WERI-Rb-1 (cell line): Measurements from ENCODE around the gene LSM4.

Experiments used
- DNase-seq: peaks from one replicate; pipeline ENCODE4 v3.0.0-alpha.2; 2020
- H3K27ac ChIP-seq: fragments of 250-450 bp; sonication (Bioruptor Pico); 2 replicates; pipeline ENCODE4 v1.5.1; 2020; ENCODE audit warnings: mild to moderate bottlenecking, moderate library complexity
- H3K27me3 ChIP-seq: fragments of 250-450 bp; sonication (Bioruptor Pico); 2 replicates; pipeline ENCODE4 v1.5.1; 2021; ENCODE audit warnings: mild to moderate bottlenecking, low read depth, moderate library complexity; ENCODE audit not compliant: insufficient read depth, severe bottlenecking
- H3K36me3 ChIP-seq: fragments of 250-450 bp; sonication (Bioruptor Pico); 2 replicates; pipeline ENCODE4 v1.5.1; 2020; ENCODE audit warnings: mild to moderate bottlenecking, moderate library complexity
- H3K4me3 ChIP-seq: 2 replicates; pipeline ENCODE4 v1.5.1; 2011; ENCODE audit warnings: low read depth, mild to moderate bottlenecking, control low read depth, low read length
- H3K9me3 ChIP-seq: fragments of 250-450 bp; sonication (Bioruptor Pico); 2 replicates; pipeline ENCODE4 v1.5.1; 2021; ENCODE audit warnings: mild to moderate bottlenecking, moderate library complexity; ENCODE audit not compliant: severe bottlenecking
- TF ChIP-seq, protein P1 (sequence below): IDR thresholded peaks from 2 replicates; pipeline ENCODE4 v1.5.1; 2011; ENCODE audit warnings: low read depth, mild to moderate bottlenecking, control low read depth, inconsistent platforms, low read length

LSM4 gene

DNA sequence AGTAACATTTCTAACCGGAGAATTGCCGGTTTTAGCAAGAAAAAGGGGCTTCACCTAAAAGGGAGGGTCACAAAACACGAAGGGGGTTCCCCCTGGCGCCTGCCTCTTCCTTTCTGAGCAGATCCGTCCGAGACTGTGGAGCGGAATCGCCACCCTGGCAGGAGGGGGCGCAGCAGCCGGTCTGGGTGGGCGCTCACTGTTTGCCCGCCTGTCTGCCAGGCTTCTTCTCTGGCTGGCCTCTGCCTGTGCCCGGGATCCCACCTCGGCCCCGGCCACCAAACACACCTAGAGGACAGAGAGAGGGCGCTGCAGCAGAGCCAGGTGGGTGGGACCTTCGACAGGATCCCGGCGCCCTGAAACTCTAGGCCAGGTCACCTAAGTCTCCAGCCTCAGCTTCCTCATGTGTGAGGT lies 15.6 kb downstream of the LSM4 start:
- no peaks in the 10 kb centered on the region for H3K27me3 ChIP-seq
- H3K9me3 ChIP-seq = no peaks in the 10 kb centered on the region
- DNase-seq = no peak
- TF ChIP-seq, protein P1, sequence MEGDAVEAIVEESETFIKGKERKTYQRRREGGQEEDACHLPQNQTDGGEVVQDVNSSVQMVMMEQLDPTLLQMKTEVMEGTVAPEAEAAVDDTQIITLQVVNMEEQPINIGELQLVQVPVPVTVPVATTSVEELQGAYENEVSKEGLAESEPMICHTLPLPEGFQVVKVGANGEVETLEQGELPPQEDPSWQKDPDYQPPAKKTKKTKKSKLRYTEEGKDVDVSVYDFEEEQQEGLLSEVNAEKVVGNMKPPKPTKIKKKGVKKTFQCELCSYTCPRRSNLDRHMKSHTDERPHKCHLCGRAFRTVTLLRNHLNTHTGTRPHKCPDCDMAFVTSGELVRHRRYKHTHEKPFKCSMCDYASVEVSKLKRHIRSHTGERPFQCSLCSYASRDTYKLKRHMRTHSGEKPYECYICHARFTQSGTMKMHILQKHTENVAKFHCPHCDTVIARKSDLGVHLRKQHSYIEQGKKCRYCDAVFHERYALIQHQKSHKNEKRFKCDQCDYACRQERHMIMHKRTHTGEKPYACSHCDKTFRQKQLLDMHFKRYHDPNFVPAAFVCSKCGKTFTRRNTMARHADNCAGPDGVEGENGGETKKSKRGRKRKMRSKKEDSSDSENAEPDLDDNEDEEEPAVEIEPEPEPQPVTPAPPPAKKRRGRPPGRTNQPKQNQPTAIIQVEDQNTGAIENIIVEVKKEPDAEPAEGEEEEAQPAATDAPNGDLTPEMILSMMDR = no peak
- H3K27ac ChIP-seq = no peak overlapping the region
- peaks cover 64% of the 10 kb centered on the region for H3K36me3 ChIP-seq
- H3K4me3 ChIP-seq = no peak overlapping the region

DNA sequence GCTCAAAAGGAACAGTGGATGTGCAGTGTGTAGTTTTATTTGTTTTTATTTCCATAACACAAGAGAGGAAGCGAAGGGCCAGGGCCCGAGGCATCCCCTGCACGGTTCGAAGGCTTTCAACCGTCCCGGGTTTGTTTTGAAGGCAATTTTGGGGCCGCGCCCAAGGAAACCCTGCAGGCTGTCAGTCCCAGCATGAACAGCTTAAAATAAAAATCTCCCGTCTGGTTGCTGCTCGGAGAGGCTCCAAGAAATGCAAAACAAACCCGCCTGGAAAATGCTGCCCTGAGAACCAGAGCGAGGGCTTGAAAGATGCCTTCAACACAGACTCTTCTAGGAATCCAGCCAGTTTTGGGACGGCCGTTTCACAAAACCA lies 16.0 kb downstream of the LSM4 start:
- peaks cover 60% of the 10 kb centered on the region for H3K36me3 ChIP-seq
- TF ChIP-seq, protein P1 = no peak
- no peak overlapping the region for H3K27ac ChIP-seq
- H3K4me3 ChIP-seq = no peak overlapping the region
- no peak for DNase-seq
- no peaks in the 10 kb centered on the region for H3K27me3 ChIP-seq
- no peaks in the 10 kb centered on the region for H3K9me3 ChIP-seq

DNA sequence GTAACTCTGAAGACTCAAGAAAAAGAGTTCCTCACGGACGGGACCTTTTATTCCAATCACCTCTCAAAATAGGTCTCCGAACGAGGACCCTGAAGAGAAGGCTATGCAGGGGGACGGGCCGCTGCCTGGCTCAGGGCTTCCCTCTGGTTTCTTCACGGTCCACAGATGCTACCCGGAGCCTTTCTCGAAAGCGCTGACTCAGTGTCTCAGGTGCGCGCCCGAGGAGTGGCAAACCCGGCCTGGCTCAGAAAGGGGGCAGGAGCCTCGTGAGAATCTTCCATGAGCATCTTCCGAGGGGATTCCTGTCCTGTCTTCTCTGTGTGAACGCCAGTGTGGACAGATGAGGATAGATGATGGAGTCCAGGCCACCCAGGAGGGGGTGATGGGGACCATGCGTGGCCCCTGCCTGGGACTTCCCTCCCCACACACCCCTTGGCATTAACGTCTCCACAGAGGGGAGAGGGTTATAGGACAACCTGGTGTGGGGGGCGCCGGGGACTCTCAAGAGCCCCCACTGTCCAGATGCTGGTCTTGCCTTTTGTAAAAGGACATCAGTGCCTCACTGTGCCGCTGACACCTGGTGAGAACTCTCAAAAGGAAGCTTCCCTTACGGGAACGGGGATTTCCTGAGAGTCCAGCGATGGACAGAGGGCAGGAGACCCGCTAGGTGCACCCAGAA lies 16.5 kb downstream of the LSM4 start:
- H3K36me3 ChIP-seq = peaks cover 55% of the 10 kb centered on the region
- H3K9me3 ChIP-seq = no peaks in the 10 kb centered on the region
- DNase-seq = no peak
- H3K4me3 ChIP-seq = no peak overlapping the region
- H3K27ac ChIP-seq = no peak overlapping the region
- no peaks in the 10 kb centered on the region for H3K27me3 ChIP-seq
- TF ChIP-seq, protein P1 = no peak

DNA sequence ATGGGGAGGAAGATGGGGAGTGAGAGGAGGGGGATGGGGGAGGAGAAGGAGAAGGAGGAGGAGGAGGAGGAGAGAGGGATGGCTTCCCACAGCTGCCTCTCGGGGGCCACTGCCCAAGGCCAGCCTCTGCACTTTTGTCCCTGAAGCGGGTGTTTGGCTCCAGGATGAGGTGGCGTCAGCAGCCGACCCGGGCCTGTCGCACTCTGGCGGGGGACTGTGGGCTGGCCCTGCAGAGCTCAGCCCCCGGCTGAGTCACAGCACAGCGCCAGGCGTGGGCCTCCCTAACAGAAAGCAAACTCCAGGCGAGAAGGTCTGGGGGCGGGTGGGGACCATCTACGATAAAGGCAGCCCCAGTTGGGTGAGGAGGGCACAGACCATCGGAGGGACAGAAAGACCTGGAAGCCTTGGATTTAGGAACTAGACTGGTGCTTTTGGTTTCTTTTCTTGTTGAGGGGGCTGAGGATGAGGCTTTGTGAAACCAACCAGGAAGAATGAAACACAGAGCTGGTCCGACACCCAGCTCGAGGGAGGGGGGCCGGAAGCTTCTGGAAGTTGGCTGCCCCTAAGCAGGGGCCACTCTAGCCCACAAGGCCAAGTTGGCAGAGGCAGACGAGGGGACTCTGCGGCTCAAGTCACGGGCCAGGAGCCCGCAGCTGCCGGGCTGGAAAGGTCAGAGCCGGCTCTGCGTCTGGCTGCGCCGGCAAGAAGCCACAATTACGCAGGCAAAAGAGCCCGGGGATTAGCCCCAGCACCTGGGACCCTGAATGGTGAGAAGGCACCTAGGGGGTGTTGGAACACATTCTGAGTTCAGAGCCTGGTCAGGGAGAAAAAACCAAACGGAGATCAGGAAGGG lies 18.2 kb downstream of the LSM4 start:
- DNase-seq = peak; percentile 68
- TF ChIP-seq, protein P1 = no peak
- H3K36me3 ChIP-seq = peaks cover 38% of the 10 kb centered on the region
- H3K4me3 ChIP-seq = peak overlapping the region; percentile 34
- no peaks in the 10 kb centered on the region for H3K27me3 ChIP-seq
- no peaks in the 10 kb centered on the region for H3K9me3 ChIP-seq
- peak overlapping the region; percentile 90 for H3K27ac ChIP-seq

DNA sequence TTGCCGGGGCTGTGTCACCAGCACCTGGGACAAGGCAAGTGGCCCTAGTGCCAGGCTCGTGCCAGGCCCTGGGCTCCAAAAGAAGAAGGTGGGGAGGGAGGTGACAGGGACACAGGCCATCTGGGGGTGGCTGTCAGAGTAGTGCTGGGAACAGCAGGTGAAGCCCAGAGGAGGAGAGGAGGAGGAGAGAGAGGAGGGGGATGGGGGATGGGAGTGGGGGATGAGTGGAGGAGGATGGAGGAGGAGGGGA lies 18.7 kb downstream of the LSM4 start:
- Histone ChIP-seq H3K9me3 (no peaks in the 10 kb centered on the region), H3K36me3 (peaks cover 33% of the 10 kb centered on the region), H3K4me3 (peak overlapping the region; percentile 34; the same call in 1 of the 2 replicates), H3K27ac (peak overlapping the region; percentile 90), H3K27me3 (no peaks in the 10 kb centered on the region)
- DNase-seq = peak; percentile 72
- TF ChIP-seq, protein P1 = no peak
